ENCODE measurements around the gene PIP5K1C. TPM values are rescaled to one million over a fixed set of nuclear protein-coding genes. Genes with fewer than 3 reads are reported as not detected.

Gene PIP5K1C
- total and polyA plus RNA-seq, 9 of the 15 experiments (the other 6 are each of a cell fraction or from before 2014, with no cell fraction given): 0.38 to 22.1 (median 4.1) TPM

DNA sequence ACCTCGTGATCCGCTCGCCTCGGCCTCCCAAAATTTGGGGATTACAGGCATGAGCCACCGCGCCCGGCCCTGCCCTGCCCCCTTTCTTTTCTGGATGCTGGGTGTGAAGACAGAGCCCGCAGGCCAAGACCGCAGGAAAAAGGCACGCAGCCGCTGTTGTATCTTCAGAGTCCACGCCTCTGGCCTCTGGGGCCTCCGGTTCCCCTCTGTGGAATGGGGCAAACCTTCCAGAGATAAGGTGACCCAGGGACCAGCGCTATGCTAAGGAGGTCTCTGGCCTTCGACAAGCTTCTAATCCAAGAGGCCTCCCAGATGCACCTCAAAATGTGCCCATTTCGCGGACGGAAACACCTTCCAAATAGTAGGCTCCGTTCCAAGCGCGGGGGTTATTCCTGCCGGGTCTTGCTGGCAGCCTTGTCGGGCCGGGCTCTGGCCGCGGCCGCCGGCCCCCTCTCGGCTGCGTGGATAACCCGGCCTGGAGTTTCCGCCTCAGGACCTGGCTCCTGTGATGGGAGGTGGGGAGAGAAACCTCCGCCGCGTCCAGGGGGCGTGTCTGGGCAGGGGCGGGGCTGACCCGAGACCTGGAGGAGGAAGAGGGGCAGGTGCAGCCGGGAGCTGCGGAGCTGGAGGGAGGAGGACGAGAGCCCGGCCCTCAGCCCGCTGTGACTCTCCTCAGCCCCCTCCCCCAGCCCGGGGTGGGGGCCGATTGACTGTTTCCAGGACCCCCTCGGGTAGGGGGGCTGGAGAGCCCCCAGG is 21.0 kb upstream of the PIP5K1C start (continued):
- TF ChIP-seq ZNF217 (CRISPR knock-in tag; IDR thresholded peaks at IDR 0.05): no peak
- no peak for TF ChIP-seq C11orf30 (IDR thresholded peaks at IDR 0.05; ENCODE audit: low read depth)
- TF ChIP-seq POLR2AphosphoS5 (IDR thresholded peaks at IDR 0.05; ENCODE audit: control insufficient read depth, insufficient read depth, low read depth, low read length): no peak
- TF ChIP-seq NR1H2 (CRISPR knock-in tag; IDR thresholded peaks at IDR 0.05): no peak
- TF ChIP-seq PRDM10 (IDR thresholded peaks at IDR 0.05; ENCODE audit: partially characterized antibody): peak; percentile 30
- no peak for TF ChIP-seq JUNB (CRISPR knock-in tag; conservative IDR thresholded peaks at IDR 0.05)
- no peak for TF ChIP-seq E2F5 (CRISPR knock-in tag; IDR thresholded peaks at IDR 0.05)
- TF ChIP-seq DNMT1 (IDR thresholded peaks at IDR 0.05): no peak
- TF ChIP-seq, protein P1, sequence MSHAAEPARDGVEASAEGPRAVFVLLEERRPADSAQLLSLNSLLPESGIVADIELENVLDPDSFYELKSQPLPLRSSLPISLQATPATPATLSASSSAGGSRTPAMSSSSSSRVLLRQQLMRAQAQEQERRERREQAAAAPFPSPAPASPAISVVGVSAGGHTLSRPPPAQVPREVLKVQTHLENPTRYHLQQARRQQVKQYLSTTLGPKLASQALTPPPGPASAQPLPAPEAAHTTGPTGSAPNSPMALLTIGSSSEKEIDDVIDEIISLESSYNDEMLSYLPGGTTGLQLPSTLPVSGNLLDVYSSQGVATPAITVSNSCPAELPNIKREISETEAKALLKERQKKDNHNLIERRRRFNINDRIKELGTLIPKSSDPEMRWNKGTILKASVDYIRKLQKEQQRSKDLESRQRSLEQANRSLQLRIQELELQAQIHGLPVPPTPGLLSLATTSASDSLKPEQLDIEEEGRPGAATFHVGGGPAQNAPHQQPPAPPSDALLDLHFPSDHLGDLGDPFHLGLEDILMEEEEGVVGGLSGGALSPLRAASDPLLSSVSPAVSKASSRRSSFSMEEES (CRISPR knock-in tag; IDR thresholded peaks at IDR 0.05): no peak
- TF ChIP-seq, protein P2, sequence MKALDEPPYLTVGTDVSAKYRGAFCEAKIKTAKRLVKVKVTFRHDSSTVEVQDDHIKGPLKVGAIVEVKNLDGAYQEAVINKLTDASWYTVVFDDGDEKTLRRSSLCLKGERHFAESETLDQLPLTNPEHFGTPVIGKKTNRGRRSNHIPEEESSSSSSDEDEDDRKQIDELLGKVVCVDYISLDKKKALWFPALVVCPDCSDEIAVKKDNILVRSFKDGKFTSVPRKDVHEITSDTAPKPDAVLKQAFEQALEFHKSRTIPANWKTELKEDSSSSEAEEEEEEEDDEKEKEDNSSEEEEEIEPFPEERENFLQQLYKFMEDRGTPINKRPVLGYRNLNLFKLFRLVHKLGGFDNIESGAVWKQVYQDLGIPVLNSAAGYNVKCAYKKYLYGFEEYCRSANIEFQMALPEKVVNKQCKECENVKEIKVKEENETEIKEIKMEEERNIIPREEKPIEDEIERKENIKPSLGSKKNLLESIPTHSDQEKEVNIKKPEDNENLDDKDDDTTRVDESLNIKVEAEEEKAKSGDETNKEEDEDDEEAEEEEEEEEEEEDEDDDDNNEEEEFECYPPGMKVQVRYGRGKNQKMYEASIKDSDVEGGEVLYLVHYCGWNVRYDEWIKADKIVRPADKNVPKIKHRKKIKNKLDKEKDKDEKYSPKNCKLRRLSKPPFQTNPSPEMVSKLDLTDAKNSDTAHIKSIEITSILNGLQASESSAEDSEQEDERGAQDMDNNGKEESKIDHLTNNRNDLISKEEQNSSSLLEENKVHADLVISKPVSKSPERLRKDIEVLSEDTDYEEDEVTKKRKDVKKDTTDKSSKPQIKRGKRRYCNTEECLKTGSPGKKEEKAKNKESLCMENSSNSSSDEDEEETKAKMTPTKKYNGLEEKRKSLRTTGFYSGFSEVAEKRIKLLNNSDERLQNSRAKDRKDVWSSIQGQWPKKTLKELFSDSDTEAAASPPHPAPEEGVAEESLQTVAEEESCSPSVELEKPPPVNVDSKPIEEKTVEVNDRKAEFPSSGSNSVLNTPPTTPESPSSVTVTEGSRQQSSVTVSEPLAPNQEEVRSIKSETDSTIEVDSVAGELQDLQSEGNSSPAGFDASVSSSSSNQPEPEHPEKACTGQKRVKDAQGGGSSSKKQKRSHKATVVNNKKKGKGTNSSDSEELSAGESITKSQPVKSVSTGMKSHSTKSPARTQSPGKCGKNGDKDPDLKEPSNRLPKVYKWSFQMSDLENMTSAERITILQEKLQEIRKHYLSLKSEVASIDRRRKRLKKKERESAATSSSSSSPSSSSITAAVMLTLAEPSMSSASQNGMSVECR (CRISPR knock-in tag; IDR thresholded peaks at IDR 0.05): no peak
- TF ChIP-seq ZBED1 (IDR thresholded peaks at IDR 0.05): peak; percentile 81; the same call in 1 of the 2 replicates
- peak; percentile 79; the same call in 1 of the 2 replicates for TF ChIP-seq MTA1 (IDR thresholded peaks at IDR 0.05; ENCODE audit: borderline replicate concordance)
- no peak for TF ChIP-seq POLR2H (tag; IDR thresholded peaks at IDR 0.05; ENCODE audit: low read depth)
- no peak for TF ChIP-seq SRSF3 (IDR thresholded peaks at IDR 0.05; ENCODE audit: insufficient read depth, low read length)
- TF ChIP-seq SAFB (IDR thresholded peaks at IDR 0.05; ENCODE audit: borderline replicate concordance, low read depth, low read length): no peak
- no peak for TF ChIP-seq ZNF134 (CRISPR knock-in tag; conservative IDR thresholded peaks at IDR 0.05)
- TF ChIP-seq BCOR (IDR thresholded peaks at IDR 0.05): peak; percentile 100
- TF ChIP-seq GABPB1 (CRISPR knock-in tag; IDR thresholded peaks at IDR 0.05): peak; percentile 81
